ENCODE results near the gene FOXO3. TPM values are rescaled to one million over a fixed set of nuclear protein-coding genes. Genes with fewer than 3 reads are reported as not detected.
A peak's percentile ranks its signal among the peaks of the same experiment; 100 is the strongest.

The FOXO3 gene
- total RNA-seq, 2 experiments from 2014 or later, result 7.5 to 9.0 TPM

GRCh38 chr6:108555399-108556052, 5.2 kb upstream of the FOXO3 start:
- no peak for ATAC-seq
- ChIA-PET POLR2A (interaction anchor here (0.5 to 1.8 kb wide), 4 partner anchors 9 to 834 kb away, joined by 3 to 9 read pairs (median 4); no protein-coding TSS in a partner anchor), CTCF (interaction anchor here (1.0 to 2.3 kb wide), 5 partner anchors 10 to 518 kb away, joined by 4 to 8 read pairs (median 5); no protein-coding TSS in a partner anchor)
- DNase-seq, result no peak
- Mint-ChIP-seq H3K27ac (no peak overlapping the region), H3K4me3 (no peak overlapping the region), H3K9me3 (no peaks in the 10 kb centered on the region), H3K27me3 (no peaks in the 10 kb centered on the region), H3K36me3 (ENCODE audit: low read depth) (no peaks in the 10 kb centered on the region), H3K4me1 (ENCODE audit: low read depth) (peaks cover 12% of the 10 kb centered on the region)
- intact Hi-C loops (cut with micrococcal nuclease), result no loop called here
- TF ChIP-seq CTCF (IDR thresholded peaks at IDR 0.05), result no peak

GRCh38 chr6:108556250-108556649, 4.5 kb upstream of the FOXO3 start:
- DNase-seq (no peak), ATAC-seq (no peak)
- intact Hi-C loops (cut with micrococcal nuclease), result no loop called here
- peaks cover 12% of the 10 kb centered on the region for H3K4me1 Mint-ChIP-seq (ENCODE audit: low read depth)
- no peaks in the 10 kb centered on the region for H3K27me3 Mint-ChIP-seq
- TF ChIP-seq CTCF (IDR thresholded peaks at IDR 0.05), result no peak
- H3K27ac Mint-ChIP-seq, result no peak overlapping the region
- H3K36me3 Mint-ChIP-seq (ENCODE audit: low read depth), result no peaks in the 10 kb centered on the region
- CTCF ChIA-PET, result interaction anchor here (0.8 to 2.3 kb wide), 7 partner anchors 10 to 517 kb away, joined by 3 to 8 read pairs (median 4); no protein-coding TSS in a partner anchor
- no peaks in the 10 kb centered on the region for H3K9me3 Mint-ChIP-seq
- POLR2A ChIA-PET, result interaction anchor here (0.6 to 1.8 kb wide), 3 partner anchors 9 to 388 kb away, joined by 3 to 9 read pairs (median 4); no protein-coding TSS in a partner anchor
- H3K4me3 Mint-ChIP-seq, result no peak overlapping the region

GRCh38 chr6:108556866-108557493, 3.7 kb upstream of the FOXO3 start:
- Mint-ChIP-seq H3K27me3 (no peaks in the 10 kb centered on the region), H3K36me3 (ENCODE audit: low read depth) (peaks cover 4% of the 10 kb centered on the region), H3K9me3 (no peaks in the 10 kb centered on the region), H3K4me1 (ENCODE audit: low read depth) (peaks cover 12% of the 10 kb centered on the region), H3K4me3 (peak overlapping the region; percentile 94), H3K27ac (peak overlapping the region; percentile 78)
- CTCF ChIA-PET, result interaction anchor here (0.6 to 2.3 kb wide), 6 partner anchors 15 to 517 kb away, joined by 3 to 8 read pairs (median 3); no protein-coding TSS in a partner anchor
- POLR2A ChIA-PET, result interaction anchor here (1.0 to 1.8 kb wide), 3 partner anchors 8 to 515 kb away, joined by 3 to 9 read pairs (median 4); no protein-coding TSS in a partner anchor
- ATAC-seq (no peak), DNase-seq (no peak)
- TF ChIP-seq CTCF (IDR thresholded peaks at IDR 0.05), result no peak
- intact Hi-C loops (cut with micrococcal nuclease), result no loop called here

GRCh38 chr6:108557494-108558371, 3.0 kb upstream of the FOXO3 start:
- no peaks in the 10 kb centered on the region for H3K27me3 Mint-ChIP-seq
- CTCF ChIA-PET, result interaction anchor here (0.6 to 1.8 kb wide), 6 partner anchors 16 to 516 kb away, joined by 3 to 5 read pairs (median 3); no protein-coding TSS in a partner anchor
- H3K36me3 Mint-ChIP-seq (ENCODE audit: low read depth), result peaks cover 10% of the 10 kb centered on the region
- no peak for TF ChIP-seq CTCF (IDR thresholded peaks at IDR 0.05)
- ATAC-seq (peak; percentile 29), DNase-seq (peak; percentile 74)
- peak overlapping the region; percentile 97 for H3K27ac Mint-ChIP-seq
- intact Hi-C loops (cut with micrococcal nuclease), result no loop called here
- POLR2A ChIA-PET, result interaction anchor here (1.0 to 2.0 kb wide), 5 partner anchors 11 to 515 kb away, joined by 3 to 13 read pairs (median 4); no protein-coding TSS in a partner anchor
- H3K9me3 Mint-ChIP-seq, result no peaks in the 10 kb centered on the region
- H3K4me3 Mint-ChIP-seq, result peak overlapping the region; percentile 94
- H3K4me1 Mint-ChIP-seq (ENCODE audit: low read depth), result peaks cover 20% of the 10 kb centered on the region

All from activated CD8-positive, alpha-beta T cell treated with anti-CD3 and anti-CD28 coated beads for 36 hours (primary cell).